GM12874 (cell line): ENCODE measurements around the gene IFT122.

Experiments used
- TF ChIP-seq, protein P1 (sequence below): IDR thresholded peaks from 2 replicates; pipeline ENCODE4 v1.5.1; 2011; ENCODE audit warnings: low read depth, mild to moderate bottlenecking, control low read depth, low read length, moderate library complexity; ENCODE audit not compliant: insufficient read depth

IFT122 gene

DNA sequence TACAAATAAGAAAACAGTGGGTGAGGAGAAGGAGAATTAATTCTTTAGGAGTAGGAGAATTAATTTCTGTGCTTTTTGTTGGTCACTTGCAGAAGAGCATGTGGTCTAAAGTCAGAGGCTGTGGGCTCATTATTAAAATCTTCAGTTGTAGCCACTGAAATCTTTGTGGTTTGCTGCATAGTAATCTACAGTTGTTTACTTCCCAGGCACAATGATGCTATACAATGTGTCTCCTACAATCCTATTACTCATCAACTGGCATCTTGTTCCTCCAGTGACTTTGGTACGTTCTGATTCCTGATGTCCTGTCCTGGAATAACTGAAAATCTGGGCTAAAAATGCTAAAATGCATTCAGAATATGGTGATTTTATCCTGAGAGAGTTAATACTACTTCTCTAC, 21.0 kb downstream of the IFT122 start:
- TF ChIP-seq, protein P1, sequence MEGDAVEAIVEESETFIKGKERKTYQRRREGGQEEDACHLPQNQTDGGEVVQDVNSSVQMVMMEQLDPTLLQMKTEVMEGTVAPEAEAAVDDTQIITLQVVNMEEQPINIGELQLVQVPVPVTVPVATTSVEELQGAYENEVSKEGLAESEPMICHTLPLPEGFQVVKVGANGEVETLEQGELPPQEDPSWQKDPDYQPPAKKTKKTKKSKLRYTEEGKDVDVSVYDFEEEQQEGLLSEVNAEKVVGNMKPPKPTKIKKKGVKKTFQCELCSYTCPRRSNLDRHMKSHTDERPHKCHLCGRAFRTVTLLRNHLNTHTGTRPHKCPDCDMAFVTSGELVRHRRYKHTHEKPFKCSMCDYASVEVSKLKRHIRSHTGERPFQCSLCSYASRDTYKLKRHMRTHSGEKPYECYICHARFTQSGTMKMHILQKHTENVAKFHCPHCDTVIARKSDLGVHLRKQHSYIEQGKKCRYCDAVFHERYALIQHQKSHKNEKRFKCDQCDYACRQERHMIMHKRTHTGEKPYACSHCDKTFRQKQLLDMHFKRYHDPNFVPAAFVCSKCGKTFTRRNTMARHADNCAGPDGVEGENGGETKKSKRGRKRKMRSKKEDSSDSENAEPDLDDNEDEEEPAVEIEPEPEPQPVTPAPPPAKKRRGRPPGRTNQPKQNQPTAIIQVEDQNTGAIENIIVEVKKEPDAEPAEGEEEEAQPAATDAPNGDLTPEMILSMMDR: no peak

DNA sequence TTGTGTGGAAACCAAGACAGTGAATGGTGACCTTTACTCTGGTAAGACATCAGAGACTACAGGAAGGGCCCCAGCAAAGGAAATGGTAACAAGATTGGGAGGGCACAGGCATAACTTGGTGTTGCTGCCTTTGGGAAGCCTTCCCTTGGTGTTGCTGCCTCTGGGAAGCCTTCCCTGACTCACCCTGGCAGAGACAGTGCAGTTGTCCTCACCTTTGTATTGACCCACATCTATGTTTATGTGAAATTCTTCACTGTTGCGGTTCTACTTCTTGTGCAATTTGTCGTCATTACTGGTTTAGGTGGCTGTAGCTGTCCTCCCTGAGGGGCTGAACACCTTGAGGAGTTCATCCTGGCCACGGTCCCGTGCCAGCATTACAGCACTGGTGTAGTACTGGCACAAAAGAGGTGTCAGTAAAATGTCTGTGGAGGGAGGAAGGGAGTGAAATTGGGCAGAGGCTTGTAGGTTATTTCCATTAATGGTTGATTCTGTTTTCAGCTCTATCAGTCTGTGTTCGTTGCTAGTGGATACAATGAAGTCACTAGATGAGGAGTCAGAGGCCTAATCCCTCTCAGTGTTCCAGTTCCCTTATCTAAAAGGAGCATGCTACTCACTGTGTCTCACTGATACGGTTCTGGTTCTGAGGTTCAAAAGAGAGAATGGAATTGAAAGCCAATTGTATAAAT, 21.6 kb downstream of the IFT122 start:
- TF ChIP-seq, protein P1: no peak

DNA sequence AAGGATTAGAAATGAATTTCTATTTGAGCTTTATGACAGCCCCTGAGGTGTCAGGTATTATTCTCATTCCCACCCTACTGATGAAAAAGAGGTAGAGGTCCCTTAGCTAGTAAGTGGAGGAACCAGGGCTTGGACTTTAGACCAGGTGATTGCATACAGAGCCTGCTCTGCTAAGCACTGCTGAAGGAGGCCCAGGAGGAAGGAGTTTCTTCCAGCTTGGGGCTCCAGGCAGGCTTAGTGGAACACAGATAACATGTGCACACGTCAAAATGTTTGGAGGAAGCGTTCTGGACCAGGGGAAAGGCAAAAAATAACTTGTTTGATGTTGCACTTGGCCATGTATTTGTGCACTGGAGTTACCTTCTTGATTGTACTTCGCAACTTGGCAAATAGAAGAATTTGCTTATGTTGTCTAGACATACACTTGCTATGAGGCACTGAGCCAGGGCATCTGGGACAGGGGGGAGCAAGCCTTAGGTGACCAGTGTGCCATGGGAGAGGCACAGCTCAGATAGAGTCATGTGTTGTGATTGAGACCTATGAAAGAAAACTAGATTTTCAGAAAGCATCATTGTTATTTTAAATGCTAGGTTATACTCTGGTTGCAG, 22.4 kb downstream of the IFT122 start:
- TF ChIP-seq, protein P1: no peak

DNA sequence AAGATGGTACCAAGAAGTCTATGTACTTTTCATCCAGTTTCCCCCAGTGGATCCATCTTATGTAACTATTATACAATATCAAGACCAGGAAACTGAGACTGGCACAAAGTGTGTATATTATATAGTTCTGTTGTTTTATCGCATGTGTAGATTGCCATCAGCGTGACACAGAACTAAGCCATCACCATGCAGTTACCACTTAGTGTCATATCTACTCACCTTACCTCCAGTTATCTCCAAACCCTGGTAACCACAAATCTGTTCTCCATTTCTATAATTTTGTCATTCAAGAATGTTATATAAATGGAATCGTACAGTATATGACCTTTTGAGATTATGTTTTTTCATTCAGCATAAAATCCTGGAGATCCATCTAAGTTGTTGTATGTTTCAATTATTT, 23.1 kb downstream of the IFT122 start:
- TF ChIP-seq, protein P1: no peak

DNA sequence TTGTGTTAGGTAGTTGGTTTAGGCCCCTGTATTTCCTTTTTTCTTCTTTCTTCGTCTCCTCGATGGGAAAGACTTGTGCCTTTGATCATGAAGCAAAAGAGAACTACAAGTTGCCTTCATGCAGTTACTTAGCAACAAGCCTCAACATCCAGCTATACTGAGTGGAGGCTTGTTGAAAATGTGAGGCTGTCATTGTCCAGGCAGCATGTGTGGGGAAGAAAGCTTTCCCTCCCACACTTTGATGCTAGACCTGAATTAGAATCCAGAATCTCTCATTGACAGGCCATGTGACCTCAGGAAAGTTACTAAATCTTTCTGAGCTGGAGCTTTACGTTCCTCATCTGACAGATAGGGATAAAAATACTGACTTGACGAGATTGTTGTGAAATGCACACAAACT, 23.7 kb downstream of the IFT122 start:
- TF ChIP-seq, protein P1: no peak

DNA sequence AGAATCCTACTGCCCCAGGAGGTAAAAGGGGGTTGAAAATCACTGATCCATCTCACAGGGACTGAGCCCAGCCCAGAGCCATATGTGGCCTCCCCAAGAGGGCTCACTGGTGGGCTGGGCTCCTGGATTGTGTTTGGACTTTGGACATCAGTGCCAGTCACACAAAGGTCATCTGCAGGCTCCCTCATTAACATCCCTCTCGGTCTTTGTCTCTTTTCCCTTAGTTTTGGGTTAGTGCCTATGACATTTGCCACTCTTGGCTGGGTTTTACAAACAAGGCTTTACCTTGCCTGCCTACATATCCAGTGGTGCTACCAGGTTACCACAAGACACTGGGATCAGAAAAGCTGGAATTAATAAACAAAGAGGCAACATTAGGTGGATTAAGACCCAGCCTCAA, 27.9 kb downstream of the IFT122 start:
- TF ChIP-seq, protein P1: no peak

DNA sequence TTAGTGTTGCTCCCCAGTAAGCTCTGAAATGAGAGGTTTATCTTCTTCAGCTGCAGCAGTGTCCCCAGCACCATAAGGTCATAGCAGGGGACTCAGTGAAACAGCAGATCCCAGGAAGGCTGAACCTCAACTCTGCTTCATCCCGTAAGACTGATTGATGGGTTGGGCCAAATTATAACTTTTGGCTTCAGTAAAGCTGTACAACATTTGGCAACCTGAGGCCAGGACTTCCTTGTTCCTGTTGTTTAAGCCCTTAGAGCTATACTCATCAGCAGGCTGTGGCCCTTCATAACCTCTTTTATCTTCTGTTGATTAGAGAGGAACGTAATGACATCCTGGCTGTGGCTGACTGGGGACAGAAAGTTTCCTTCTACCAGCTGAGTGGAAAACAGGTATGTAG, 29.0 kb downstream of the IFT122 start:
- TF ChIP-seq, protein P1: no peak
